ENCODE measurements around the gene TEX26.

Gene TEX26

DNA sequence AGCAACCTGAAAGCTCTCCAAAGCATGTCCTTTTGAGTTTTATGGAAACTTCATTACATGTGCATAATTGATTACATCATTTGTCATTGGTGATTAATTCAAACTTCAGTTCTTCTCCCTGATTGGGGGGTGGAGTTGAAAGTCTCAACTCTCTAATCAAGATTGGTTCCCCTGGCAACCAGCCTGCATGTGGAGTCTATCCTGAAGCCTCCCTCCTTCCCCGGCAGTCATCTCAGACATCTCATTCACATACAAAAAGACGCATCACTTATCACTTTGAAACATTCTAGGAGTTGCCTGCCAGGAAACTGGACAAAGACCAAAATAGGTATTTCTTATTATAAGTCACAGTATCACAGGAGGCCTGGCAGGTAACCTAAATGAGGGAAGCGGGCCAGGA lies 50.5 kb downstream of the TEX26 start:
- DNase-seq (ENCODE audit: low read depth), result no peak
- TF ChIP-seq, protein P1, sequence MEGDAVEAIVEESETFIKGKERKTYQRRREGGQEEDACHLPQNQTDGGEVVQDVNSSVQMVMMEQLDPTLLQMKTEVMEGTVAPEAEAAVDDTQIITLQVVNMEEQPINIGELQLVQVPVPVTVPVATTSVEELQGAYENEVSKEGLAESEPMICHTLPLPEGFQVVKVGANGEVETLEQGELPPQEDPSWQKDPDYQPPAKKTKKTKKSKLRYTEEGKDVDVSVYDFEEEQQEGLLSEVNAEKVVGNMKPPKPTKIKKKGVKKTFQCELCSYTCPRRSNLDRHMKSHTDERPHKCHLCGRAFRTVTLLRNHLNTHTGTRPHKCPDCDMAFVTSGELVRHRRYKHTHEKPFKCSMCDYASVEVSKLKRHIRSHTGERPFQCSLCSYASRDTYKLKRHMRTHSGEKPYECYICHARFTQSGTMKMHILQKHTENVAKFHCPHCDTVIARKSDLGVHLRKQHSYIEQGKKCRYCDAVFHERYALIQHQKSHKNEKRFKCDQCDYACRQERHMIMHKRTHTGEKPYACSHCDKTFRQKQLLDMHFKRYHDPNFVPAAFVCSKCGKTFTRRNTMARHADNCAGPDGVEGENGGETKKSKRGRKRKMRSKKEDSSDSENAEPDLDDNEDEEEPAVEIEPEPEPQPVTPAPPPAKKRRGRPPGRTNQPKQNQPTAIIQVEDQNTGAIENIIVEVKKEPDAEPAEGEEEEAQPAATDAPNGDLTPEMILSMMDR (IDR thresholded peaks at IDR 0.05; ENCODE audit: low read depth, low read length, missing control alignments), result no peak
- in situ Hi-C loops (cut with HindIII; ENCODE audit: low sequenced_read_pairs), result no loop called here
- H3K4me3 ChIP-seq (ENCODE audit: low read depth, low read length), result no peak overlapping the region

DNA sequence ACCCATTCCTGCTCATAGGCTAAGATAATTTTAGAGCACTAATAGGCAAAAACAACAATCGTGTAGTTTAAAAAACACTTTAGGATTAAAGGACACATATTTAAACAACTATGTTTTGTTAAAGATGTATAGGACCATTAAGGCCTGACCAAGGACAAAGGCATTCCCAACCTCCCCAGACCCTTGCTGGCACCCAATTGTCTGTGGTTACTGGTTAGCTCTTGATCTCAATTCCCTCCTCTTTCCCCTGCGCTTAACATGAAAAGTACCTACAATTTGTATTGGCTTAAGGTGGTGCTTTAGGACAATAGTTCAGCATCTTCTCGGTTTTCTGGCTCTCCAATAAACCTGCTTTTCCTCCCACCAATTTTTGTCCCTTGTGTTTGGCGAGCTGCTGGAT lies 51.0 kb downstream of the TEX26 start:
- no peak overlapping the region for H3K4me3 ChIP-seq (ENCODE audit: low read depth, low read length)
- DNase-seq (ENCODE audit: low read depth), result no peak
- in situ Hi-C loops (cut with HindIII; ENCODE audit: low sequenced_read_pairs), result no loop called here
- TF ChIP-seq, protein P1 (IDR thresholded peaks at IDR 0.05; ENCODE audit: low read depth, low read length, missing control alignments), result no peak

- in situ Hi-C loops (cut with HindIII; ENCODE audit: low sequenced_read_pairs), result no loop called here
- H3K4me3 ChIP-seq (ENCODE audit: low read depth, low read length), result no peak overlapping the region
- DNase-seq (ENCODE audit: low read depth), result no peak
- TF ChIP-seq, protein P1 (IDR thresholded peaks at IDR 0.05; ENCODE audit: low read depth, low read length, missing control alignments), result no peak
Observed at GRCh38 chr13:30984620-30985019, 52.2 kb downstream of the TEX26 start.

DNA sequence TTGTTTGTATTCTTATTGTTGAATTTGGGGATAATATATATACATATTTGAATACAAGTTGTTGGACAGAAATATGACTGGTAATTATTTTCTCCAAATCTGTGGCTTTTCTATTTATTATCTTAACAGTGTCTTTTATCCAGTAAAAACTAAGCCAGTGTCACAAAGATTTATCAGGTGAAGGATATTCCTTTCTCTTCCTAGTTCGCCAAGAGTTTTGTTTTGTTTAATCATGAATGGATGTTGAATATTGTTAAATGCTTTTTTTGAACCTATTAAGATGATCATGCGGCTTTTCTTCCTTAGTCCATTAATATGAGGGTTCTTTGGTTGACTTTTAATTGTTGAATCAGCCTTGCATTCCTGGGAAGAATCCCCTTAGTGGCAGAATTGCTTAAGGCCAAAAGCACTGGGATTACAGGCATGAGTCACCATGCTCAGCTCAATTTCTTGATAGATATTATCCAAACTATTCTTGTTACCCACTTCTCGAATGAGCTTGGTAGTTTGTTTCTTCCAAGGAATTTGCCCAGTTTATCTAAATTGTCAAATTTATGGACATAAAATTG lies 53.3 kb downstream of the TEX26 start:
- TF ChIP-seq, protein P1 (IDR thresholded peaks at IDR 0.05; ENCODE audit: low read depth, low read length, missing control alignments), result no peak
- no peak overlapping the region for H3K4me3 ChIP-seq (ENCODE audit: low read depth, low read length)
- in situ Hi-C loops (cut with HindIII; ENCODE audit: low sequenced_read_pairs), result no loop called here
- DNase-seq (ENCODE audit: low read depth), result peak; percentile 41

DNA sequence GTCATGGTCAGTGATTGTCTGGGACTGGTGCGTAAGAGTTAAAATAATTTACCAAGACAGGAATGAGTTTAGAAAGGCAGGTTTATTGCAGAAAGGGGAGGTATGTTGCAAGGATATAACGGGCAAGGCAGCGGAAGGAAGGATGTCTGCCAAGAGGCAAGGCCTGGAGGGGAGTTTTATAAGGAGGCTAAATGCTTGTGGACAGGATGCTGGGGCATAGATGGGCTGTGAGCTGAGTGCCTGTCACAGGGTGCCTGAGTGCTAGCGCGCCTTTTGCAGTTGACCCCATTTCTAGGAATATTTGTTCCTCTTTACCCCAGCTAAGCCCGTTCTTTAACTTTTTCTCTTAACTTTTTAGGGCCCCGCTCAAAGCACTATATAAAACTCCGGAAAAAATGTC lies 58.7 kb downstream of the TEX26 start:
- in situ Hi-C loops (cut with HindIII; ENCODE audit: low sequenced_read_pairs), result no loop called here
- no peak overlapping the region for H3K4me3 ChIP-seq (ENCODE audit: low read depth, low read length)
- TF ChIP-seq, protein P1 (IDR thresholded peaks at IDR 0.05; ENCODE audit: low read depth, low read length, missing control alignments), result no peak
- DNase-seq (ENCODE audit: low read depth), result no peak

- TF ChIP-seq, protein P1 (IDR thresholded peaks at IDR 0.05; ENCODE audit: low read depth, low read length, missing control alignments), result no peak
- in situ Hi-C loops (cut with HindIII; ENCODE audit: low sequenced_read_pairs), result no loop called here
- no peak for DNase-seq (ENCODE audit: low read depth)
Observed at GRCh38 chr13:30991922-30992321, 59.5 kb downstream of the TEX26 start.

More at GRCh38 chr13:30991922-30992321, 59.5 kb downstream of the TEX26 start:
- H3K4me3 ChIP-seq (ENCODE audit: low read depth, low read length), result no peak overlapping the region
